GM12878 (cell line): Measurements from ENCODE around the gene HINT1. TPM values are rescaled to one million over a fixed set of nuclear protein-coding genes. Genes with fewer than 3 reads are reported as not detected.

Experiments
- ATAC-seq: fragments of 200-7000 bp; cut with Tn5 transposase; 3 replicates; pipeline ENCODE4 v1.9.1; 2020; ENCODE audit warnings: mild to moderate bottlenecking, moderate library complexity
- BruUV-seq: library from RNA; stranded (reverse); fragments of 400-500 nt; replicated peaks from 2 replicates; lab custom pipeline; 2021; lab: Mats Ljungman, UMichigan
- CTCF ChIA-PET: fragments of 300-600 bp; sonication (Branson Sonifier 250); formaldehyde crosslinking; extraction: SDS; loops from one replicate; lab custom pipeline; 2021; ENCODE audit warnings: inconsistent platforms; lab: Yijun Ruan, JAX
- POLR2A ChIA-PET: fragments of 350-600 bp; formaldehyde crosslinking; extraction: SDS; loops from one replicate; lab custom pipeline; 2021; ENCODE audit warnings: inconsistent platforms; lab: Charles Lee
- RAD21 ChIA-PET: fragments of 300-600 bp; sonication (Branson Sonifier 250); formaldehyde crosslinking; loops from one replicate; lab custom pipeline; 2023; ENCODE audit warnings: antibody characterized with exemption; ENCODE audit not compliant: unreplicated experiment; lab: Charles Lee
- SMC1A ChIA-PET: fragments of 300-600 bp; sonication (Branson Sonifier 250); formaldehyde crosslinking; loops from one replicate; lab custom pipeline; 2023; ENCODE audit not compliant: unreplicated experiment, uncharacterized antibody; lab: Charles Lee
- DNase-seq: peaks from one replicate; pipeline ENCODE4 v3.0.0-alpha.2; 2011; ENCODE audit warnings: low read depth, low spot score
- FAIRE-seq: peaks from 3 replicates; lab custom pipeline; 2011; peaks lifted over from hg19 to GRCh38; lab: Jason Lieb, UNC
- H2AFZ ChIP-seq: 2 replicates; pipeline ENCODE4 v1.6.0; 2011; ENCODE audit warnings: low read depth, low read length, control low read depth; ENCODE audit not compliant: control insufficient read depth
- H3K27ac ChIP-seq: 2 replicates; pipeline ENCODE4 v1.5.1; 2011; ENCODE audit warnings: control low read depth; ENCODE audit not compliant: control insufficient read depth, insufficient read depth
- H3K27me3 ChIP-seq, 2 experiments: replicated peaks in 1 of 2; 2 replicates each; pipeline versions ENCODE4 v1.6.0 to v1.6.1; 2011; ENCODE audit warnings: low read length in 1 of 2; ENCODE audit not compliant: control insufficient read depth in 2 of 2, insufficient read depth in 2 of 2
- H3K36me3 ChIP-seq, 2 experiments: 2 replicates each; pipeline ENCODE4 v1.5.1; 2011; ENCODE audit warnings: low read length in 1 of 2; ENCODE audit not compliant: control insufficient read depth in 2 of 2, insufficient read depth in 2 of 2
- H3K4me1 ChIP-seq: 2 replicates; pipeline ENCODE4 v1.6.1; 2011; ENCODE audit warnings: mild to moderate bottlenecking, low read length, moderate library complexity, mixed read lengths; ENCODE audit not compliant: control insufficient read depth, insufficient read depth
- H3K4me2 ChIP-seq: 2 replicates; pipeline ENCODE4 v1.6.0; 2011; ENCODE audit warnings: control low read depth; ENCODE audit not compliant: control insufficient read depth, insufficient read depth
- H3K4me3 ChIP-seq: fragments of 200-600 bp; sonication (generic); 2 replicates; pipeline ENCODE4 v1.5.1; 2016
- H3K79me2 ChIP-seq: 2 replicates; pipeline ENCODE4 v1.6.0; 2011; ENCODE audit warnings: low read length; ENCODE audit not compliant: control insufficient read depth, insufficient read depth
- H3K9ac ChIP-seq: 2 replicates; pipeline ENCODE4 v1.8.0; 2011; ENCODE audit warnings: low read length, control low read depth, mixed read lengths; ENCODE audit not compliant: control insufficient read depth, insufficient read depth
- H3K9me3 ChIP-seq: replicated peaks from 3 replicates; pipeline ENCODE4 v1.5.1; 2011; ENCODE audit warnings: mild to moderate bottlenecking, low read length; ENCODE audit not compliant: control insufficient read depth, insufficient read depth
- H4K20me1 ChIP-seq: 2 replicates; pipeline ENCODE4 v1.6.0; 2011; ENCODE audit not compliant: control insufficient read depth, insufficient read depth
- BRCA1 ChIP-seq: IDR thresholded peaks from 2 replicates; pipeline ENCODE4 v1.6.1; 2011; ENCODE audit warnings: low read depth, low read length, improper control_type of control experiment
- HDAC2 ChIP-seq: fragments of 200-600 bp; sonication (generic); IDR thresholded peaks from 2 replicates; pipeline ENCODE4 v1.6.1; 2017
- TAF1 ChIP-seq: IDR thresholded peaks from 2 replicates; pipeline ENCODE4 v1.6.1; 2011; ENCODE audit warnings: mild to moderate bottlenecking, low read depth, low read length, borderline replicate concordance
- whole genome bisulfite sequencing: methylation state at CpG from one replicate; pipeline ENCODE4 v1.1.6; 2016; ENCODE audit warnings: low lambda C conversion rate; ENCODE audit not compliant: insufficient replicate concordance, insufficient coverage; ENCODE audit errors: missing lambda C conversion rate; 5-methylcytosine and 5-hydroxymethylcytosine counted together
- in situ Hi-C: fragments of 300-500 bp; cut with MboI; formaldehyde crosslinking; loops from 9 replicates; pipeline ENCODE4 v1.14.3; 2018; ENCODE audit warnings: mixed read lengths
- intact Hi-C: fragments of 100-400 bp; cut with micrococcal nuclease; formaldehyde crosslinking; loops from one replicate; pipeline ENCODE4 v1.14.2; 2022; ENCODE audit not compliant: unreplicated experiment
- polyA plus RNA-seq, 11 experiments: library from polyadenylated mRNA; depleted of rRNA in 4 of 11; unstranded in 6 of 11; stranded (reverse) in 5 of 11; fragments of >200 nt; fragmentation: Nextera tagmentation in 4 of 11; fragmentation: Illumina TruSeq in 1 of 11; extraction: Ambion mirVana in 4 of 11; extraction: Trizol in 1 of 11; gene quantifications; 1 replicate in 1 of 11; 2 replicates in 10 of 11; pipeline versions ENCODE4 v1.2.1 to v1.2.3, GENCODE V29; 2011 to 2016; ENCODE audit warnings: inconsistent platforms in 2 of 11, missing spikeins in 2 of 11, low read depth in 1 of 11
- total RNA-seq, 4 experiments: library from RNA; depleted of rRNA in 3 of 4; stranded (reverse); fragments of >200 nt in 3 of 4; fragmentation: Illumina TruSeq in 1 of 4; extraction: Trizol in 1 of 4; gene quantifications; 2 replicates each; pipeline versions ENCODE4 v1.2.1 to v1.2.3, GENCODE V29; 2013 to 2021
- TF ChIP-seq, protein P1 (sequence below): fragments of 150-350 bp; IDR thresholded peaks from 2 replicates; pipeline ENCODE4 v1.6.1; 2014; ENCODE audit warnings: mild to moderate bottlenecking, low read depth, low read length

Gene HINT1
- total and polyA plus RNA-seq, 10 of the 15 experiments (the other 5 are each of a cell fraction or from before 2014, with no cell fraction given) = 253 to 997 (median 562) TPM

DNA sequence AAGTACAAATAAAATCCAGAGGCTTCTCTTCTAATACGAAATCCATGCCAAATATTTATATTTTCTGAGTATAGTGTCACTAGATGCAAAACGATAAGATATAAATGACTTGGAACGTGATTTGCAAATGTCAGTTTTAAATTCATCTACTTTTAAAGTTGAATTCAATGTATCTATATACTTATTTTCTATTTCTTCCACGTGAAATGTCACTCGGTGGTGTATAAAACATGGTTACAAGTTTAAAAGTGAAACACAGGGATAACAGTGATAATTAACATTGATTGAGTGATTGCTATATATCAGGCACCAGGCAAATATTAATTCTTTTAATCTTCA lies 54.8 kb downstream of the HINT1 start:
- intact Hi-C loops = loop anchor here (1.0 to 5.0 kb wide), 4 partner anchors 239 to 1338 kb away; no protein-coding TSS in a partner anchor
- FAIRE-seq = no peak
- no peaks in the 10 kb centered on the region for H3K36me3 ChIP-seq
- TF ChIP-seq TAF1 (no peak), BRCA1 (no peak), HDAC2 (no peak)
- TF ChIP-seq, protein P1, sequence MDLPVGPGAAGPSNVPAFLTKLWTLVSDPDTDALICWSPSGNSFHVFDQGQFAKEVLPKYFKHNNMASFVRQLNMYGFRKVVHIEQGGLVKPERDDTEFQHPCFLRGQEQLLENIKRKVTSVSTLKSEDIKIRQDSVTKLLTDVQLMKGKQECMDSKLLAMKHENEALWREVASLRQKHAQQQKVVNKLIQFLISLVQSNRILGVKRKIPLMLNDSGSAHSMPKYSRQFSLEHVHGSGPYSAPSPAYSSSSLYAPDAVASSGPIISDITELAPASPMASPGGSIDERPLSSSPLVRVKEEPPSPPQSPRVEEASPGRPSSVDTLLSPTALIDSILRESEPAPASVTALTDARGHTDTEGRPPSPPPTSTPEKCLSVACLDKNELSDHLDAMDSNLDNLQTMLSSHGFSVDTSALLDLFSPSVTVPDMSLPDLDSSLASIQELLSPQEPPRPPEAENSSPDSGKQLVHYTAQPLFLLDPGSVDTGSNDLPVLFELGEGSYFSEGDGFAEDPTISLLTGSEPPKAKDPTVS = no peak
- 0% methylated on average over 5 of the region's 5 CpGs for WGBS
- ChIA-PET CTCF (interaction anchor here (1.9 to 3.9 kb wide), 3 partner anchors 239 to 1339 kb away, joined by 11 to 25 read pairs (median 11); no protein-coding TSS in a partner anchor), RAD21 (interaction anchor here (1.1 kb wide), 1 partner anchor 1339 kb away, joined by 3 read pairs; no protein-coding TSS in a partner anchor), SMC1A (interaction anchor here (1.2 to 2.0 kb wide), 2 partner anchors 239 to 911 kb away, joined by 4 to 7 read pairs; no protein-coding TSS in a partner anchor), POLR2A (no interaction called here)
- no peak for ATAC-seq
- no peaks in the 10 kb centered on the region for H3K4me1 ChIP-seq
- H3K4me3 ChIP-seq = no peak overlapping the region
- no peak overlapping the region for H2AFZ ChIP-seq
- no peak overlapping the region for H3K27ac ChIP-seq
- H3K9me3 ChIP-seq = no peaks in the 10 kb centered on the region
- no peaks in the 10 kb centered on the region for H4K20me1 ChIP-seq
- no peak overlapping the region for H3K4me2 ChIP-seq
- in situ Hi-C loops = loop anchor here (5.0 kb wide), 1 partner anchor 243 kb away; no protein-coding TSS in a partner anchor
- no peaks in the 10 kb centered on the region for H3K79me2 ChIP-seq
- DNase-seq = no peak
- BruUV-seq = no TSS peak
- H3K27me3 ChIP-seq = 0 out of 4 replicates have a peak, but pooled peaks cover 0 to 2% of the 10 kb centered on the region in 2 experiments
- no peak overlapping the region for H3K9ac ChIP-seq
